Tibial nerve (tissue), 4 donors: ENCODE measurements around the gene LYRM4. TPM values are rescaled to one million over a fixed set of nuclear protein-coding genes. Genes with fewer than 3 reads are reported as not detected.

Experiments used
- DNase-seq, 2 donors: peaks; one replicate each; pipeline ENCODE4 v3.0.0-alpha.2; 2019; ENCODE audit warnings: low spot score in 2 of 2
- H3K27ac ChIP-seq, 4 donors: fragments of 200-600 bp; sonication (generic) in 3 of 4; one replicate each; pipeline ENCODE4 v1.5.1; 2017 to 2019; ENCODE audit warnings: mild to moderate bottlenecking in 1 of 4
- H3K27me3 ChIP-seq, 2 donors: fragments of 200-600 bp; sonication (generic) in 1 of 2; one replicate each; pipeline versions ENCODE4 v1.5.1 to v1.6.0; 2017 to 2019
- H3K36me3 ChIP-seq, 3 donors: fragments of 200-600 bp; sonication (generic); one replicate each; pipeline ENCODE4 v1.5.1; 2018 to 2019
- H3K4me1 ChIP-seq, 4 donors: fragments of 200-600 bp; sonication (generic) in 3 of 4; one replicate each; pipeline ENCODE4 v1.5.1; 2017 to 2019
- H3K4me3 ChIP-seq, 4 donors: fragments of 200-600 bp; sonication (generic) in 3 of 4; one replicate each; pipeline ENCODE4 v1.5.1; 2017 to 2019; ENCODE audit warnings: mild to moderate bottlenecking in 1 of 4, moderate library complexity in 1 of 4
- H3K9me3 ChIP-seq, 4 donors: fragments of 200-600 bp; sonication (generic) in 3 of 4; one replicate each; pipeline ENCODE4 v1.5.1; 2017 to 2019
- CTCF ChIP-seq, 5 experiments: fragments of 200-600 bp in 3 of 5; fragments of 450-650 bp in 2 of 5; sonication (generic) in 3 of 5; IDR thresholded peaks; one replicate each; pipeline ENCODE4 v1.5.1; 2016 to 2019; ENCODE audit warnings: antibody characterized with exemption in 5 of 5, mild to moderate bottlenecking in 3 of 5, moderate library complexity in 2 of 5
- EP300 ChIP-seq, 2 donors: sonication (generic); formaldehyde crosslinking; IDR thresholded peaks; one replicate each; pipeline ENCODE4 v1.6.1; 2017; ENCODE audit warnings: antibody characterized with exemption in 2 of 2, mild to moderate bottlenecking in 1 of 2
- POLR2A ChIP-seq, 2 donors: fragments of 450-650 bp; IDR thresholded peaks; one replicate each; pipeline ENCODE4 v1.6.1; 2017; ENCODE audit warnings: antibody characterized with exemption in 2 of 2, mild to moderate bottlenecking in 2 of 2, moderate library complexity in 2 of 2
- WGBS, 2 donors: methylation state at CpG; one replicate each; pipeline ENCODE4 v1.1.5; 2018; 5-methylcytosine and 5-hydroxymethylcytosine counted together
- total RNA-seq, 4 donors: library from RNA; depleted of rRNA; stranded (reverse); fragments of >200 nt; gene quantifications; one replicate each; pipeline ENCODE4 v1.1.0, GENCODE V29; 2016

Gene LYRM4
- total RNA-seq, 4 donors from 2014 or later = 21.8 to 31.0 (median 27.4) TPM

GRCh38 chr6:5141046-5141445 is 119.7 kb downstream of the LYRM4 start:
- 84 to 90% methylated on average over 3 of the region's 3 CpGs for WGBS, 2 donors
- DNase-seq = no peak
- Histone ChIP-seq H3K27ac (no peak overlapping the region), H3K4me3 (no peak overlapping the region), H3K27me3 (no peaks in the 10 kb centered on the region), H3K36me3 (no peaks in the 10 kb centered on the region), H3K4me1 (peaks cover 0 to 3% (median 0%) of the 10 kb centered on the region in 4 donors), H3K9me3 (no peaks in the 10 kb centered on the region)
- TF ChIP-seq CTCF (IDR thresholded peaks at IDR 0.05) = no peak
- no peak for TF ChIP-seq POLR2A (IDR thresholded peaks at IDR 0.05)
- TF ChIP-seq EP300 (IDR thresholded peaks at IDR 0.05) = no peak

- no peak overlapping the region for H3K27ac ChIP-seq
- no peak for DNase-seq
- no peak overlapping the region for H3K4me3 ChIP-seq
- no peaks in the 10 kb centered on the region for H3K9me3 ChIP-seq
- H3K4me1 ChIP-seq = peaks cover 0 to 3% (median 0%) of the 10 kb centered on the region in 4 donors
- H3K27me3 ChIP-seq = no peaks in the 10 kb centered on the region
- H3K36me3 ChIP-seq = no peaks in the 10 kb centered on the region
- TF ChIP-seq CTCF (IDR thresholded peaks at IDR 0.05) (no peak), EP300 (IDR thresholded peaks at IDR 0.05) (no peak)
- 88 to 90% methylated on average over 12 of the region's 12 CpGs for WGBS, 2 donors
Measured at GRCh38 chr6:5139828-5140771, 120.7 kb downstream of the LYRM4 start.

GRCh38 chr6:5138995-5139827 is 121.5 kb downstream of the LYRM4 start:
- peaks cover 0 to 3% (median 0%) of the 10 kb centered on the region in 4 donors for H3K4me1 ChIP-seq
- no peak overlapping the region for H3K27ac ChIP-seq
- H3K4me3 ChIP-seq = no peak overlapping the region
- no peaks in the 10 kb centered on the region for H3K27me3 ChIP-seq
- WGBS, 2 donors = 80% methylated on average over 13 of the region's 13 CpGs
- H3K9me3 ChIP-seq = no peaks in the 10 kb centered on the region
- DNase-seq = no peak
- no peak for TF ChIP-seq POLR2A (IDR thresholded peaks at IDR 0.05)
- no peak for TF ChIP-seq EP300 (IDR thresholded peaks at IDR 0.05)
- TF ChIP-seq CTCF (IDR thresholded peaks at IDR 0.05) = no peak
- no peaks in the 10 kb centered on the region for H3K36me3 ChIP-seq

- H3K9me3 ChIP-seq = no peaks in the 10 kb centered on the region
- 84 to 95% methylated on average over 8 of the region's 8 CpGs for WGBS, 2 donors
Measured at GRCh38 chr6:5136851-5137250, 123.9 kb downstream of the LYRM4 start.

More at GRCh38 chr6:5136851-5137250, 123.9 kb downstream of the LYRM4 start:
- Histone ChIP-seq H3K27me3 (no peaks in the 10 kb centered on the region), H3K27ac (no peak overlapping the region), H3K4me3 (no peak overlapping the region), H3K36me3 (no peaks in the 10 kb centered on the region), H3K4me1 (peaks cover 0 to 13% (median 3%) of the 10 kb centered on the region in 4 donors)
- no peak for TF ChIP-seq EP300 (IDR thresholded peaks at IDR 0.05)
- TF ChIP-seq POLR2A (IDR thresholded peaks at IDR 0.05) = no peak
- TF ChIP-seq CTCF (IDR thresholded peaks at IDR 0.05) = no peak
- no peak for DNase-seq
